Esophagus muscularis mucosa (tissue), 4 donors: ENCODE results near the gene FXR2. TPM values are rescaled to one million over a fixed set of nuclear protein-coding genes. Genes with fewer than 3 reads are reported as not detected.
A peak's percentile ranks its signal among the peaks of the same experiment; 100 is the strongest.

Experiments
- DNase-seq: peaks from one replicate; pipeline ENCODE4 v3.0.0-alpha.2; 2017; ENCODE audit errors: extremely low spot score
- H3K27ac ChIP-seq, 4 donors: fragments of 200-600 bp; sonication (generic); replicated peaks in 1 of 4; 1 replicate in 3 of 4; 2 replicates in 1 of 4; pipeline ENCODE4 v1.5.1; 2016 to 2019; ENCODE audit warnings: mild to moderate bottlenecking in 1 of 4
- H3K27me3 ChIP-seq, 4 donors: fragments of 200-600 bp; sonication (generic); one replicate each; pipeline versions ENCODE4 v1.5.1 to v1.6.0; 2016 to 2019
- H3K36me3 ChIP-seq, 4 donors: fragments of 200-600 bp; sonication (generic); one replicate each; pipeline ENCODE4 v1.5.1; 2016 to 2019
- H3K4me1 ChIP-seq, 4 donors: fragments of 200-600 bp; sonication (generic); one replicate each; pipeline ENCODE4 v1.5.1; 2016 to 2019
- H3K4me3 ChIP-seq, 4 donors: fragments of 200-600 bp; sonication (generic); 1 replicate in 2 of 4; 2 replicates in 2 of 4; pipeline ENCODE4 v1.5.1; 2016 to 2019; ENCODE audit warnings: mild to moderate bottlenecking in 4 of 4, moderate library complexity in 1 of 4
- H3K9me3 ChIP-seq, 4 donors: fragments of 200-600 bp; sonication (generic); 1 replicate in 3 of 4; 2 replicates in 1 of 4; pipeline ENCODE4 v1.5.1; 2016 to 2019
- EP300 ChIP-seq: sonication (generic); formaldehyde crosslinking; IDR thresholded peaks from one replicate; pipeline ENCODE4 v1.6.1; 2017; ENCODE audit warnings: antibody characterized with exemption
- POLR2A ChIP-seq: fragments of 450-650 bp; IDR thresholded peaks from one replicate; pipeline ENCODE4 v1.6.1; 2017; ENCODE audit warnings: antibody characterized with exemption, moderate library complexity, mild to moderate bottlenecking, low read depth
- POLR2AphosphoS5 ChIP-seq, 2 donors: sonication (generic); formaldehyde crosslinking; IDR thresholded peaks; one replicate each; pipeline ENCODE4 v1.6.1; 2017; ENCODE audit warnings: antibody characterized with exemption in 2 of 2
- WGBS: methylation state at CpG from one replicate; pipeline ENCODE4 v1.1.5; 2018; 5-methylcytosine and 5-hydroxymethylcytosine counted together
- intact Hi-C: fragments of 100-400 bp; cut with DNase I; formaldehyde crosslinking; loops from one replicate; pipeline ENCODE4 v1.15.1; 2023
- total RNA-seq, 4 donors: library from RNA; depleted of rRNA; stranded (reverse); fragments of >200 nt; gene quantifications; one replicate each; pipeline versions ENCODE4 v1.1.0 to v1.2.1, GENCODE V29; 2016
- TF ChIP-seq, protein P1 (sequence below), 3 experiments: fragments of 200-600 bp in 2 of 3; fragments of 450-650 bp in 1 of 3; sonication (generic) in 2 of 3; IDR thresholded peaks; one replicate each; pipeline ENCODE4 v1.5.1; 2017 to 2019; ENCODE audit warnings: antibody characterized with exemption in 3 of 3, mild to moderate bottlenecking in 2 of 3, moderate library complexity in 1 of 3

Gene FXR2
- total RNA-seq, 4 donors from 2014 or later = 38.2 to 65.8 (median 50.2) TPM

DNA sequence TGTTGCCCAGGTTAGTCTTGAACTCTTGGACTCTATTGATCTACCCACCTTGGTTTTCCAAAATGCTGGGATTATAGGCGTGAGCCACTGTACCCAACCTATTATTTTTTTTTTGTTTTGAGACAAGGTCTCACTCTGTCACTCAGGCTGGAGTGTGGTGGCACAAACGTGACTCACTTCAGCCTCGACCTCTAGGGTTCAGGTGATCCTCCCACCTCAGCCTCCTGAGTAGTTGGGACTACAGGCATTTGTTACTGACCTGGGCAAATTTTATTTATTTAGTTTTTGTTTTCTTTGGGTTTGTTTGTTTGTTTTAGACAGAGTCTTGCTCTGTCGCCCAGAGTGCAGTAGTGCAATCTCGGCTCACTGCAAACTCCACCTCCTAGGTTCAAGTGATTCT lies 9.0 kb upstream of the FXR2 start:
- Histone ChIP-seq H3K4me1 (peaks cover 9 to 19% (median 17%) of the 10 kb centered on the region in 4 donors), H3K36me3 (peaks cover 0 to 8% (median 2%) of the 10 kb centered on the region in 4 donors), H3K27me3 (no peaks in the 10 kb centered on the region), H3K4me3 (no peak overlapping the region), H3K27ac (no peak overlapping the region), H3K9me3 (no peaks in the 10 kb centered on the region)
- WGBS = 88% methylated on average over 5 of the region's 5 CpGs
- intact Hi-C loops = no loop called here
- DNase-seq = no peak
- TF ChIP-seq, protein P1, sequence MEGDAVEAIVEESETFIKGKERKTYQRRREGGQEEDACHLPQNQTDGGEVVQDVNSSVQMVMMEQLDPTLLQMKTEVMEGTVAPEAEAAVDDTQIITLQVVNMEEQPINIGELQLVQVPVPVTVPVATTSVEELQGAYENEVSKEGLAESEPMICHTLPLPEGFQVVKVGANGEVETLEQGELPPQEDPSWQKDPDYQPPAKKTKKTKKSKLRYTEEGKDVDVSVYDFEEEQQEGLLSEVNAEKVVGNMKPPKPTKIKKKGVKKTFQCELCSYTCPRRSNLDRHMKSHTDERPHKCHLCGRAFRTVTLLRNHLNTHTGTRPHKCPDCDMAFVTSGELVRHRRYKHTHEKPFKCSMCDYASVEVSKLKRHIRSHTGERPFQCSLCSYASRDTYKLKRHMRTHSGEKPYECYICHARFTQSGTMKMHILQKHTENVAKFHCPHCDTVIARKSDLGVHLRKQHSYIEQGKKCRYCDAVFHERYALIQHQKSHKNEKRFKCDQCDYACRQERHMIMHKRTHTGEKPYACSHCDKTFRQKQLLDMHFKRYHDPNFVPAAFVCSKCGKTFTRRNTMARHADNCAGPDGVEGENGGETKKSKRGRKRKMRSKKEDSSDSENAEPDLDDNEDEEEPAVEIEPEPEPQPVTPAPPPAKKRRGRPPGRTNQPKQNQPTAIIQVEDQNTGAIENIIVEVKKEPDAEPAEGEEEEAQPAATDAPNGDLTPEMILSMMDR (IDR thresholded peaks at IDR 0.05) = no peak
- TF ChIP-seq EP300 (no peak), POLR2AphosphoS5 (IDR thresholded peaks at IDR 0.05) (no peak), POLR2A (no peak)

DNA sequence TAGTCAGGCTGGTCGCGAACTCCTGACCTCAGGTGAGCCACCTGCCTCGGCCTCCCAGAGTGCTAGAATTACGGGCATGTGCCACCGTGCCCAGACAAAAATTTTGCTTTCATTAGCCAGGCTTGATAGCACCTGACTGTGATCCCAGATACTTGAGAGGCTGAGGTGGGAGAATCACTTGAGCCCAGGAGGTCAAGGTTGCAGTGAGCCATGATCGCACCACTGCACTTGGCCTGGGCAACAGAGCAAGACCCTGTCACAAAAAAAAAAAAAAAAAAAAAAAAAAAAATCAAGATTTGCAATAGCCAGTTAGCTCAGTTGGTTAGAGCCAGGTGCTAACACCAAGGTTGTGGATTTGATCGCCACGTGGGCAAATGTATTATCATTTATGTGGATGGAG lies 6.1 kb upstream of the FXR2 start:
- intact Hi-C loops = no loop called here
- no peak for DNase-seq
- peaks cover 0 to 3% (median 0%) of the 10 kb centered on the region in 4 donors for H3K36me3 ChIP-seq
- H3K27me3 ChIP-seq = no peaks in the 10 kb centered on the region
- 90% methylated on average over 8 of the region's 8 CpGs for WGBS
- no peak for TF ChIP-seq POLR2AphosphoS5 (IDR thresholded peaks at IDR 0.05)
- TF ChIP-seq, protein P1 (IDR thresholded peaks at IDR 0.05) = no peak
- TF ChIP-seq POLR2A = no peak
- TF ChIP-seq EP300 = no peak
- H3K27ac ChIP-seq = no peak overlapping the region
- H3K4me1 ChIP-seq = peaks cover 0 to under 1% (median under 1%) of the 10 kb centered on the region in 4 donors
- H3K4me3 ChIP-seq = no peak overlapping the region
- H3K9me3 ChIP-seq = no peaks in the 10 kb centered on the region

DNA sequence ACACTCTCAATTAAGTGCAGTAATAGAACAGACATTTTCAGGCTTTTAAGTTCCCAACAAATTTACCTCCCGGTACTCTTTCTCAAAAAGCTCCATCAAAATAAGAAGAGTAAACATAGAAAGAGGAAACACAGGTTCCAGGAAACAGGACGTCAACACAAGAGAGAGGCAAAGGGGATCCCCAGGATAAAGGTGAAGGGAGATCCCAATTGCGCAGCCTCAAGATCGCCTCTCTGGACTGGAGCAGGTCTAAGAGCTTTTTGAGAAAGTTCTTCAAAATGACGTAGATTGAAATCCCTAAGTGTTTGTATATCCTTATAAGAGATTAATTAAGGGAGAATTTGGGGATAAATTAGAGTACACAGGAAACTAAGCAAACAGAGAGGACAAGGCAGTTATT lies 3.9 kb upstream of the FXR2 start:
- TF ChIP-seq, protein P1 (IDR thresholded peaks at IDR 0.05) = no peak
- TF ChIP-seq POLR2A (no peak), EP300 (no peak), POLR2AphosphoS5 (IDR thresholded peaks at IDR 0.05) (no peak)
- Histone ChIP-seq H3K4me3 (no peak overlapping the region), H3K9me3 (no peaks in the 10 kb centered on the region), H3K27me3 (no peaks in the 10 kb centered on the region), H3K36me3 (no peaks in the 10 kb centered on the region), H3K4me1 (peaks cover 4 to 14% (median 13%) of the 10 kb centered on the region in 4 donors), H3K27ac (no peak overlapping the region)
- intact Hi-C loops = no loop called here
- WGBS = 90% methylated on average over 5 of the region's 5 CpGs
- no peak for DNase-seq

DNA sequence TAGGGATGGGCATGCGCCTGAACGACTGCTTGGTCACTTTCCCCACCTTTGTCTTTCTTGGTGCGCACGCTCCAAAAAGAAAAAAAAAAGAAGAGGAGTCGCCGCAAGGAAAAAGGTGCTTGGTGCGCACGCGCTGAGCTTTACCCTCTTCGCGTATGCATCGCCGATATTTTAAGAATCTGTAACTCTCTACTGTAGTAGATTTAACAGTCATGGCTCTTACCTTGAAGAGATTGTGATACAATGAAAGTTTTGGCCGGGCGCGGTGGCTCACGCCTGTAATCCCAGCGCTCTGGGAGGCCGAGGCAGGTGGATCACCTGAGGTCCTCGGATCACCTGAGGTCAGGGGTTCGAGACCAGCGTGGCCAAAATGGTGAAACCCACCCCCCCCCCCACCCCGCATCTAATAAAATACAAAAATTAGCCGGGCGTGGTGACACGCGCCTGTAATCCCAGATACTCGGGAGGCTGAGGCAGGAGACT lies 609 bp upstream of the FXR2 start:
- H3K27me3 ChIP-seq = no peaks in the 10 kb centered on the region
- intact Hi-C loops = no loop called here
- no peak for TF ChIP-seq EP300
- peak in 1 of 2 donors; percentile 69 for TF ChIP-seq POLR2AphosphoS5 (IDR thresholded peaks at IDR 0.05)
- no peak for DNase-seq
- peaks cover 0 to 12% (median 1%) of the 10 kb centered on the region in 4 donors for H3K36me3 ChIP-seq
- peak overlapping the region; percentile 59 to 94 (median 86) for H3K4me3 ChIP-seq
- H3K27ac ChIP-seq = peak overlapping the region; percentile 91 to 98 (median 97)
- H3K9me3 ChIP-seq = no peaks in the 10 kb centered on the region
- H3K4me1 ChIP-seq = peaks cover 25 to 47% (median 44%) of the 10 kb centered on the region in 4 donors
- WGBS = 7% methylated on average over 28 of the region's 28 CpGs

DNA sequence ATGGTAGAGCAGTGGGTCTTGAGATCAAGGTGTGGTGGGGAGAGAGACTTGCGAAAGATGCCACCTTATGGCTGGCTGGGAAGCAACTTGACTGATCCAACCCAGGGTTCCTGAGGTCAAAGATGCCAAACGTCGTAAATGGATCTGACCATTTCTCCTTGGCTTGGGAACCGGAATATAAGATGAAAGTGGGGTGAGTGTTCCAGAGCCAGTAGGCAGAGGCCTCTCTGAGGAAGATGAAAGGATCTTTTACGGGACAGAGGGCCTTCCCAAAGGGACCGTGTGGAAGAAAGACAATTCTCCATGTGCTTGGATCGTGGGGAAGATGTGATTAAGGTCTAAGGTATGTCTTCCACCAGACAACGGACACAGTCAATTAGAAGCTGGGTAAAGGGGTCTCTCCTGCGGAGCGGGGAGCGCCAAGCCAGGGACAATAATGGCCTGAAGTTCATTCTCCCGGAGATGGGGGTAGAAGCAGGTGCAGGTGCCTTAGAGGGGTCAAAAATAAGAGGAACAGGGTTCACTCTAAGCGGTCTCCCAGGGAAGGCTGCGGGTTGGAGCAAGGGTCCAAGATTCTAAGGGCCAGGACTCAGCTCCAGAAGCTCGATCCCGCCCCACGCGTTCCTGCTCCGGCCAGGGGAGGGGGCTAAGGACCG lies 800 bp downstream of the FXR2 start:
- no peak for DNase-seq
- H3K36me3 ChIP-seq = peaks cover 0 to 13% (median 1%) of the 10 kb centered on the region in 4 donors
- peaks cover 25 to 59% (median 55%) of the 10 kb centered on the region in 4 donors for H3K4me1 ChIP-seq
- 12% methylated on average over 15 of the region's 20 CpGs for WGBS
- intact Hi-C loops = no loop called here
- peak overlapping the region; percentile 91 to 98 (median 97) for H3K27ac ChIP-seq
- no peaks in the 10 kb centered on the region for H3K27me3 ChIP-seq
- no peaks in the 10 kb centered on the region for H3K9me3 ChIP-seq
- peak overlapping the region; percentile 81 to 96 (median 92) for H3K4me3 ChIP-seq
- TF ChIP-seq POLR2AphosphoS5 (IDR thresholded peaks at IDR 0.05) = no peak
- TF ChIP-seq, protein P1 (IDR thresholded peaks at IDR 0.05) = no peak
- no peak for TF ChIP-seq POLR2A
- no peak for TF ChIP-seq EP300
